Activated gamma-delta T cell treated with Interleukin-2 at 50 U/mL for 16 hours (primary cell): ENCODE measurements around the gene WWOX.
A peak's percentile ranks its signal among the peaks of the same experiment; 100 is the strongest.

Experiments
- DNase-seq: peaks from one replicate; pipeline ENCODE4 v3.0.0-alpha.2; 2020

Gene WWOX

GRCh38 chr16:78483124-78483992 is 383.9 kb downstream of the WWOX start:
- no peak for DNase-seq

- DNase-seq, result no peak
Observed at GRCh38 chr16:78484509-78485058, 385.1 kb downstream of the WWOX start.

GRCh38 chr16:78485188-78485916 is 385.9 kb downstream of the WWOX start:
- DNase-seq, result no peak

GRCh38 chr16:78485917-78486257 is 386.4 kb downstream of the WWOX start:
- no peak for DNase-seq

- no peak for DNase-seq
Observed at GRCh38 chr16:78487471-78487870, 388.0 kb downstream of the WWOX start.

- DNase-seq, result no peak
Observed at GRCh38 chr16:78489072-78489471, 389.6 kb downstream of the WWOX start.

GRCh38 chr16:78489631-78490030 is 390.2 kb downstream of the WWOX start:
- DNase-seq, result no peak

- no peak for DNase-seq
Observed at GRCh38 chr16:78490431-78490830, 391.0 kb downstream of the WWOX start.

- DNase-seq, result no peak
Observed at GRCh38 chr16:78490847-78491246, 391.4 kb downstream of the WWOX start.

GRCh38 chr16:78493573-78493972 is 394.1 kb downstream of the WWOX start:
- no peak for DNase-seq

GRCh38 chr16:78494105-78494504 is 394.7 kb downstream of the WWOX start:
- DNase-seq, result no peak

- DNase-seq, result no peak
Observed at GRCh38 chr16:78494674-78495073, 395.2 kb downstream of the WWOX start.

- no peak for DNase-seq
Observed at GRCh38 chr16:78496189-78496588, 396.7 kb downstream of the WWOX start.

- no peak for DNase-seq
Observed at GRCh38 chr16:78499399-78499798, 399.9 kb downstream of the WWOX start.

GRCh38 chr16:78500659-78501270 is 401.3 kb downstream of the WWOX start:
- no peak for DNase-seq

- no peak for DNase-seq
Observed at GRCh38 chr16:78501744-78502143, 402.3 kb downstream of the WWOX start.

GRCh38 chr16:78502812-78503350 is 403.4 kb downstream of the WWOX start:
- DNase-seq, result no peak

- DNase-seq, result peak; percentile 38
Observed at GRCh38 chr16:78503602-78504001, 404.1 kb downstream of the WWOX start.

- no peak for DNase-seq
Observed at GRCh38 chr16:78504401-78504851, 405.0 kb downstream of the WWOX start.

GRCh38 chr16:78505036-78505435 is 405.6 kb downstream of the WWOX start:
- DNase-seq, result no peak

GRCh38 chr16:78505544-78506366 is 406.3 kb downstream of the WWOX start:
- DNase-seq, result no peak
